H1 (cell line): ENCODE measurements around the gene SMARCA2.

Source experiments
- ATF2 ChIP-seq: IDR thresholded peaks from 2 replicates; pipeline ENCODE4 v1.6.1; 2012; ENCODE audit warnings: low read length, inconsistent platforms
- BRCA1 ChIP-seq: IDR thresholded peaks from 2 replicates; pipeline ENCODE4 v1.6.1; 2012; ENCODE audit warnings: low read depth, low read length, improper control_type of control experiment
- EZH2 ChIP-seq: fragments of 200-600 bp; sonication (generic); IDR thresholded peaks from 2 replicates; pipeline ENCODE4 v1.7.1; 2012; ENCODE audit warnings: low read depth, mild to moderate bottlenecking, moderate library complexity, low read length, inconsistent platforms; ENCODE audit not compliant: severe bottlenecking
- POLR2A ChIP-seq, 2 experiments: IDR thresholded peaks; 1 replicate in 1 of 2; 2 replicates in 1 of 2; pipeline ENCODE4 v1.6.1; 2011; ENCODE audit warnings: low read depth in 2 of 2, low read length in 2 of 2, mild to moderate bottlenecking in 2 of 2; ENCODE audit errors: control extremely low read depth in 1 of 2
- RNF2 ChIP-seq: fragments of 200-900, 300-1000 bp; sonication (generic); IDR thresholded peaks from 2 replicates; pipeline ENCODE4 v1.7.1; 2016; ENCODE audit warnings: borderline replicate concordance, low read depth, mild to moderate bottlenecking, antibody characterized with exemption, low read length; ENCODE audit not compliant: poor library complexity, severe bottlenecking; ENCODE audit errors: missing control alignments
- TCF12 ChIP-seq: IDR thresholded peaks from 2 replicates; pipeline ENCODE4 v1.6.1; 2011; ENCODE audit warnings: low read depth, mild to moderate bottlenecking, low read length
- YY1 ChIP-seq: IDR thresholded peaks from 2 replicates; pipeline ENCODE4 v1.6.1; 2011; ENCODE audit warnings: low read depth, mild to moderate bottlenecking, low read length
- ZNF274 ChIP-seq: IDR thresholded peaks from 2 replicates; pipeline ENCODE4 v1.7.0; 2012; ENCODE audit warnings: low read length, borderline replicate concordance; ENCODE audit errors: extremely low read depth

GRCh38 chr9:2106666-2107065 is 91.5 kb downstream of the SMARCA2 start:
- TF ChIP-seq RNF2 (no peak), ATF2 (no peak), TCF12 (no peak), EZH2 (no peak), POLR2A (IDR thresholded peaks at IDR 0.05; ENCODE audit: control extremely low read depth in 1 of 2, low read depth in 2 of 2, low read length in 2 of 2) (no peak), BRCA1 (no peak), ZNF274 (no peak), YY1 (no peak)
